Measurements from ENCODE around the gene SUGT1.
"Not testable (repeated sequence)": the region's sequence is repeated elsewhere in the genome, so short reads cannot be mapped to it uniquely, and the experiment has no call there.

The SUGT1 gene

GRCh38 chr13:52652196-52652979 lies at the start of gene SUGT1:
TSS of gene SUGT1 (plus strand) at chr13:52652836. CDS start at chr13:52652921, 85 bp downstream.
- peak; percentile 97 for DNase-seq

- DNase-seq, result not testable (repeated sequence)
Observed at GRCh38 chr13:52603316-52603715, 49.3 kb upstream of the SUGT1 start.

- DNase-seq, result not testable (repeated sequence)
Observed at GRCh38 chr13:52606126-52606525, 46.5 kb upstream of the SUGT1 start.

- DNase-seq, result not testable (repeated sequence)
Observed at GRCh38 chr13:52606795-52607194, 45.8 kb upstream of the SUGT1 start.

GRCh38 chr13:52608184-52608583 lies 44.5 kb upstream of the SUGT1 start:
- DNase-seq, result not testable (repeated sequence)

- DNase-seq, result not testable (repeated sequence)
Observed at GRCh38 chr13:52609013-52609606, 43.5 kb upstream of the SUGT1 start.

- DNase-seq, result not testable (repeated sequence)
Observed at GRCh38 chr13:52610158-52610557, 42.5 kb upstream of the SUGT1 start.

- no peak for DNase-seq
Observed at GRCh38 chr13:52615134-52615801, 37.4 kb upstream of the SUGT1 start.

GRCh38 chr13:52615812-52616211 lies 36.8 kb upstream of the SUGT1 start:
- no peak for DNase-seq

GRCh38 chr13:52617070-52618060 lies 35.3 kb upstream of the SUGT1 start:
- peak; percentile 92 for DNase-seq

- DNase-seq, result not testable (repeated sequence)
Observed at GRCh38 chr13:52631083-52631690, 21.4 kb upstream of the SUGT1 start.

- no peak for DNase-seq
Observed at GRCh38 chr13:52638666-52639328, 13.8 kb upstream of the SUGT1 start.

- DNase-seq, result no peak
Observed at GRCh38 chr13:52642131-52642530, 10.5 kb upstream of the SUGT1 start, which contains the start of gene HNRNPA1L2. TSS of gene HNRNPA1L2 (plus strand) at chr13:52642431. CDS start at chr13:52642493, 62 bp downstream.

- DNase-seq, result no peak
Observed at GRCh38 chr13:52644108-52644507, 8.5 kb upstream of the SUGT1 start.

- no peak for DNase-seq
Observed at GRCh38 chr13:52646967-52647366, 5.7 kb upstream of the SUGT1 start.

- no peak for DNase-seq
Observed at GRCh38 chr13:52650731-52651130, 1.9 kb upstream of the SUGT1 start.

- no peak for DNase-seq
Observed at GRCh38 chr13:52651897-52652195, 790 bp upstream of the SUGT1 start.

GRCh38 chr13:52652980-52653303 lies 306 bp downstream of the SUGT1 start:
- no peak for DNase-seq

- no peak for DNase-seq
Observed at GRCh38 chr13:52659340-52659739, 6.7 kb downstream of the SUGT1 start.

GRCh38 chr13:52664272-52664671 lies 11.6 kb downstream of the SUGT1 start:
- no peak for DNase-seq

- DNase-seq, result no peak
Observed at GRCh38 chr13:52665325-52665724, 12.7 kb downstream of the SUGT1 start.

GRCh38 chr13:52669677-52670076 lies 17.0 kb downstream of the SUGT1 start:
- DNase-seq, result no peak
